GM12873 (cell line): ENCODE results near the gene CCDC7.

ENCODE experiments used
- TF ChIP-seq, protein P1 (sequence below): IDR thresholded peaks from 2 replicates; pipeline ENCODE4 v1.5.1; 2012; ENCODE audit warnings: low read depth, mild to moderate bottlenecking, moderate library complexity, low read length, control low read depth; ENCODE audit not compliant: insufficient read depth; ENCODE audit errors: missing control alignments

CCDC7 gene

GRCh38 chr10:32556783-32557395 is 110.9 kb downstream of the CCDC7 start:
- TF ChIP-seq, protein P1, sequence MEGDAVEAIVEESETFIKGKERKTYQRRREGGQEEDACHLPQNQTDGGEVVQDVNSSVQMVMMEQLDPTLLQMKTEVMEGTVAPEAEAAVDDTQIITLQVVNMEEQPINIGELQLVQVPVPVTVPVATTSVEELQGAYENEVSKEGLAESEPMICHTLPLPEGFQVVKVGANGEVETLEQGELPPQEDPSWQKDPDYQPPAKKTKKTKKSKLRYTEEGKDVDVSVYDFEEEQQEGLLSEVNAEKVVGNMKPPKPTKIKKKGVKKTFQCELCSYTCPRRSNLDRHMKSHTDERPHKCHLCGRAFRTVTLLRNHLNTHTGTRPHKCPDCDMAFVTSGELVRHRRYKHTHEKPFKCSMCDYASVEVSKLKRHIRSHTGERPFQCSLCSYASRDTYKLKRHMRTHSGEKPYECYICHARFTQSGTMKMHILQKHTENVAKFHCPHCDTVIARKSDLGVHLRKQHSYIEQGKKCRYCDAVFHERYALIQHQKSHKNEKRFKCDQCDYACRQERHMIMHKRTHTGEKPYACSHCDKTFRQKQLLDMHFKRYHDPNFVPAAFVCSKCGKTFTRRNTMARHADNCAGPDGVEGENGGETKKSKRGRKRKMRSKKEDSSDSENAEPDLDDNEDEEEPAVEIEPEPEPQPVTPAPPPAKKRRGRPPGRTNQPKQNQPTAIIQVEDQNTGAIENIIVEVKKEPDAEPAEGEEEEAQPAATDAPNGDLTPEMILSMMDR: no peak

DNA sequence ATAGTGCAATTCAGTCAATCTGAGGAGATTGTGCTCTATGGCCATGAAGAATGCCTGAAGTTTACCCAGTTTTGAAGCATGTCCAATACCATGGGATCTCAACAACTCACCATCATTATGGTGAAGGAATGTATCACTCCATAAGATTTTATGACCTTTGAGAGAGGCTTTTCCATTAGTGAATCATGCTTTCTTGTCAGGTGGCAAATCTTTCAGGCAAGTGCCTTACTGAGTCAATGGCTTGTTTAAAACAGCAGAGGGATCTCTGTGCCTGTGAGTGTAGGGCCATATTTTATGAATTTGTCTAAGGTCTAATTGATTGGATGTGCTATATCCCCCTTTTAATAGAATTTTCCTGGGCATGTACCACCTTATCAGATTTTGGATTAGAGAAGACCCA is 131.5 kb downstream of the CCDC7 start:
- TF ChIP-seq, protein P1: no peak

DNA sequence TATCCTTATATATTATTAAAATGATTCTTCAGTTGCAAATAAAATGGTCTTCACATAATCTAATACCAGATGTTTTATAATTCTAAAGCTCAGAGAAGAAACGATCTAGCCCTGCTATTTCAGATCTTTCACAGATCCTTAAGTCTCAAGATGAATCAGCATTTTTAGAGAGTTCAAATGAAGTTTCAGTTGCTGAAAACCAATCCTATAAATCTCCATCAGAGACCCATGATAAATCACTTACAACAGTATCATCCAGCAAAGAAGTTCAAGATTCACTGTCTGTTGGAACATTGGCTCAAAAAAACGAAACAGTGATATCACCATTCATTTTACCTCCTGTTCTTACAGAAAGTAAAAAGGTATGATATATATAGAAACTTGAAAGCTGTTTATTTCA is 137.0 kb downstream of the CCDC7 start:
- TF ChIP-seq, protein P1: no peak

GRCh38 chr10:32600317-32600716 is 154.4 kb downstream of the CCDC7 start:
- TF ChIP-seq, protein P1: no peak

GRCh38 chr10:32605787-32606186 is 159.8 kb downstream of the CCDC7 start:
- TF ChIP-seq, protein P1: no peak

DNA sequence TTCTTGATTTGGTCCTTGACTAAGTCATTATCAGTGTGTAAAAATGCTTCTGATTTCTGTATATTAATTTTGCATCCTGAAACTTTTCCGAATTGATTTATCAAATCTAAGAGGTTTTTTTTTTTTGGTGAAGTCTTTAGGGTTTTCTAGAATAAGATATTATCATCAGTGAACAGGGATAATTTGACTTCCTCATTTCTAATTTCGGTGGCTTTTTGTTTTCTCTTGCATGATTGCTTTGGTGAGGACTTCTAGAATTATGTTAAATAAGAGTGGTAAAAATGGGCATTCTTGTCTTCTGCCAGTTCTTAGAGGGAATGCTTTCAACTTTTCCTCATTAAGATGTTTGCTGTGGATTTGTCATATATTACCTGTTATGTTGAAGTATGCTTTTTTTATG is 170.5 kb downstream of the CCDC7 start:
- TF ChIP-seq, protein P1: no peak

- TF ChIP-seq, protein P1: no peak
Measured at GRCh38 chr10:32618482-32618881, 172.5 kb downstream of the CCDC7 start.
